Measurements from ENCODE around the gene C3orf18. TPM values are rescaled to one million over a fixed set of nuclear protein-coding genes. Genes with fewer than 3 reads are reported as not detected.

C3orf18 gene
- 1 to 10 TPM; 5.5 to 8.2 (median 6.9) TPM for polyA plus RNA-seq

DNA sequence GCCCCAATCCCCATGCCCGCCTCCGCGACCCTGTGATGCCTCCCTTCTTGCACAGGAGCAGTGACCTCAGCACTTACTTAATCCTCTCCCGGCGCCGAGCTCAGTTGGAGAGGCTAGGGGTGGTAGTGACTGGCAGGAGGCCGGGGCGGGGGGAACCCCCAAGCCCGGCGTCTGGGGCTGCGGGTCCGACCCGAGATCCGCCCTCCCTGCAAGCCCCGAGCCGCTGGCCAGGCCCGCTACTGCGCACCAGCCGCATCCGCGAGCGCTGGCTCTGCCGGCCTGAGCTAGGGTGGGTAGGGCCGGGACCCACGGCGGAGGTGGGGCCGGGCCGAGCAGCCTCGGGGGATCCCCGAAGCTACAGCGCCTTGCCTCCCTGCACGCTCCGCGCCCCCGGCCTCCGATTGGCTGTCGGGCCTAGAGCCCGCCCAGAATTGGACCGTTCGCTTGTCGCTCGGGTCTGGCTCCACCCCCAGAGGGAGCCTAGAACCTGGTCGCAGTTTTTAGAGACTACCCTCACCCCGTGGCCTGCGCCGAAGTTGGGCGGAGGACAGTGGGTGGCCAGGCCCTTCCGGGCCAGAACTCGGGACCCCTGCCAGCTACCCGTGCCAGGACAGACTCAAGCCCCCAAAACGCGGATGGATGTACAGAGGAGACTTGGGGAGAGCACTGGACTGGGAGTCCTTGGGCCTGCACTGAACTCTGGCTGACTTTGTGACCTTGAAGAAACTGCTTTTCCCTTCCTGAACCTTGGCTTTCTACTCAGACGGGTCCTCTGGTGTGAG lies at the start of gene C3orf18:
Gene C3orf18, minus strand, starts transcription at position 362 of the 782 bp plus-strand sequence. CDS start 2,048 bp downstream, outside the sequence.
- WGBS, 3 donors: 2% methylated on average over 49 to 53 of the region's 53 CpGs

DNA sequence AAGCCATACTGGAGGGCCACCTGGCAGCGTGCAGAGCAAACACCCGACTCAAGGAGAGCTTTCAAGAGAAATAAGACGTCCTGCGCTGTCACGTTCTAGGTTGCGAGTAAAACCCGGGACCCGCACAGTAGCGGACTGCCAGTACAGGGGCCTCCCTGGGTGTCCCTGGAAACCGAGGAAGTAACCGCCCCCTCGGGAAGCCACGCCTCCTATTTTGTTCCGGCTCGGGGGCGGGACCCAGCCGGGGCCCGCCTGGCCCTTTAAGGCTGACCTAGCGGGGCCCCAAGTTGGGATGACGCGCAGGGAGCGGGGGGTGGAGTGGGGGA lies 49.2 kb upstream of the C3orf18 start:
- H3K27ac ChIP-seq (ENCODE audit: low read depth, low read length): no peak overlapping the region
- WGBS, 3 donors: 0 to 1% (median 0%) methylated on average over 13 to 22 of the region's 22 CpGs

More for the DNA sequence above, at the start of gene C3orf18:
- no peak within 1 kb of the TSS for H3K27ac ChIP-seq (ENCODE audit: low read depth, low read length)

- no peak overlapping the region for H3K27ac ChIP-seq (ENCODE audit: low read depth, low read length)
- 1% methylated on average over 24 of the region's 24 CpGs for WGBS, 3 donors
Measured at GRCh38 chr3:50616003-50616769, 48.6 kb upstream of the C3orf18 start.

- 70 to 73% (median 71%) methylated on average over 1 of the region's 1 CpG for WGBS, 3 donors
Measured at GRCh38 chr3:50615190-50615589, 47.6 kb upstream of the C3orf18 start.

DNA sequence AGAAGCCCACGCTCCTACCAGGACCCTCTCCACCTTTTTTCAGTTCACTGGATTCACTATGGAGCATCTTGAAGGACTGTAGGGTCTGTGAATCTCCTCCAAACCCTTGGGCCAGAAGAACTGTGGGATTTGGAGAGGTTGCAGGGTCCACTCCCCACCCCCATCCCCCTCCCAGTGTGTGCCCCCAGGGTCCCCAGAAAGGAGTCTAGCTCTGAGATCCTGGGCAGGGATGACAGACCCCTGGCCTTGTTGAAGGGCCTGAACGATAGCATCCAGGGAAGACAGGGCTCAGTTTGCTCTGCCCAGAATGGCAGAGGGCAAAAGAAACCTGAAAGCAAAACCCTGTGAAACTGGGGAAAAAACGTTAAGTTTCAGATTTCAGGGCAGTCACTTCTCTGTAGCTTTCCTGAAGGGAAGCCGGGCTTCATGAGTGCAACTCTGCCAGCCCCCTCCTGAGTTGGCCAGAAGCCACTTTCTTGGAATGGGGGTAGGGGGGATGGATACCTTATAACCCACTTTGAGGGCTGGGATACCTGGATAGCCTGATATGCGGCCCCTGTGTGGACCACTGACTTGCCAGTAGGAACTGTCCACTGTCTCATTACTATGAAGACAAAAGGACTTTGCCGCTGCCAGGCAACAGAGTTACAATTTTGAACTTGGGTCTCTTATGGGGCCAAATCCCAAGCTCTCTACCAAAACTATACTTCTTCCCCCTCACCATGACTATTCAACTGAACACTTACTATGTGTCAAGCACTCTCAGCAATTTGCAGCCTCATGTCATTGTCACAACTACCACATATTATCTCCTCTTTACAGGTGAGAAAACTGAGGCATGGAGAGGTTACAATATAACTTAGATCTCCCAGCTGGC lies 45.7 kb upstream of the C3orf18 start:
- H3K27ac ChIP-seq (ENCODE audit: low read depth, low read length): no peak overlapping the region
- 58 to 62% (median 60%) methylated on average over 6 of the region's 6 CpGs for WGBS, 3 donors

More at GRCh38 chr3:50615190-50615589, 47.6 kb upstream of the C3orf18 start:
- no peak overlapping the region for H3K27ac ChIP-seq (ENCODE audit: low read depth, low read length)

- WGBS, 3 donors: 2 to 7% (median 5%) methylated on average over 29 of the region's 29 CpGs
- no peak overlapping the region for H3K27ac ChIP-seq (ENCODE audit: low read depth, low read length)
Measured at GRCh38 chr3:50612234-50612882, 44.8 kb upstream of the C3orf18 start.

GRCh38 chr3:50611464-50612233 lies 44.1 kb upstream of the C3orf18 start, which contains the start of gene CISH:
TSS of gene CISH (minus strand) at chr3:50611774. CDS start at chr3:50611650, 124 bp downstream.
- H3K27ac ChIP-seq (ENCODE audit: low read depth, low read length): no peak within 1 kb of the TSS
- 0 to 1% (median 1%) methylated on average over 61 to 74 of the region's 75 CpGs for WGBS, 3 donors

GRCh38 chr3:50610992-50611463 lies 43.5 kb upstream of the C3orf18 start:
- 5 to 8% (median 6%) methylated on average over 10 of the region's 10 CpGs for WGBS, 3 donors
- no peak overlapping the region for H3K27ac ChIP-seq (ENCODE audit: low read depth, low read length)

DNA sequence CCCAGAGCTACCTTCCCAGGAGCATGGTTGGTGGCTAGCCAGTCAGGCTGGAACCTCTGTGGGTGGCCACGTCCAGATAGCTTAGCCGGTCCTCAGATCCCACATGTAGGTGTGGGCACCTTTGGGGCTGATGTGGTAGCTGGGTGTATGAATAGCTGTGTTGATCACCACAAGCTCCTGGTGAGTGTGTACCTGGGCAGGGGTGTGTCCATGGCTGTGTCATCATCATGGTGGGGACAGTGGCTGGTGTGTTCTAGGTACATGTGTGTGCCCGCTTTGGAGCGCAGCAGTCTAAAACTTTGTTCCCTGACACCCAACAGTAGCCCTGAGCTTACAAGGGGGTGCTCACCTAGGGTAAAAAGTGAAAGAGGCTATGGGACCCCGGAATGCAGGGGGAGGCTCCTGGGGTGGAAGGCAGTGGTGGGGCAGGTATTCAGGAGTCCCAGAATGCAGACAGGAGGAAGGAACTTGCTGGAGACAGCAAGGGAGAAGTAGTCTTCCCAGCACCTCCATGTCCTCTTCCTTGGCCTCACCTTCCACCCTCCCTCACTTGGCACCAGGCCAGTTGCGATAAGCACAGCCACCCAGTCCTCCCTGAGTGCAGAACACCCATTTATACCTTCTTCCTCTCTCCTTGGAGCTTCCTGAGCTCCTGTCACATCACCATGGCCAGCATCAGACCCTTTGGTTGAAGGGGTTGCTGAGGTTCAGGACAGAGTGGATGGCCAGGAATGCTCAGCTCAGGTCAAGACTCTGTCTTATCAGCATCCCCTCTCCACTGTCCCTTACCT lies 42.8 kb upstream of the C3orf18 start:
- WGBS, 3 donors: 46 to 69% (median 62%) methylated on average over 6 of the region's 6 CpGs
- H3K27ac ChIP-seq (ENCODE audit: low read depth, low read length): no peak overlapping the region

DNA sequence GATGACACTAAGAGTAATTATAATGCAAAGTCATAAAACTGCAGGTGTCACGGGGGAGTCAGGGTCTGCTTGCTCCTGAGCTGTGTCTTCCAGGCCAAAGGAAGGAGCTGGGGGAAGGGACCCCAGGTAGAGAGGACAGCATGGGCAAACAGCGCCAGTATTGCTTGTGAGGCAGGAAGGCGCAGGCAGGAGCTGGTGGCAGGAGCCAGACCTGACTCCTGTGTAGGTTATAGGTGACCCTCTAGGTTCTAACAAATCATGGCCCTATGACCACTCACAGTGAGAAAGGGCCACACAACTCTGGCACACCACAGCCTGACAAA lies 42.2 kb upstream of the C3orf18 start:
- 76 to 88% (median 83%) methylated on average over 3 of the region's 3 CpGs for WGBS, 3 donors
- no peak overlapping the region for H3K27ac ChIP-seq (ENCODE audit: low read depth, low read length)

GRCh38 chr3:50609071-50609762 lies 41.7 kb upstream of the C3orf18 start:
- H3K27ac ChIP-seq (ENCODE audit: low read depth, low read length): no peak overlapping the region

GRCh38 chr3:50608278-50608677 lies 40.7 kb upstream of the C3orf18 start:
- no peak overlapping the region for H3K27ac ChIP-seq (ENCODE audit: low read depth, low read length)
- WGBS, 3 donors: 71 to 85% (median 84%) methylated on average over 7 of the region's 7 CpGs

More at GRCh38 chr3:50609071-50609762, 41.7 kb upstream of the C3orf18 start:
- WGBS, 3 donors: 65 to 82% (median 70%) methylated on average over 5 of the region's 5 CpGs

GRCh38 chr3:50607271-50608091 lies 39.9 kb upstream of the C3orf18 start:
- H3K27ac ChIP-seq (ENCODE audit: low read depth, low read length): no peak overlapping the region
- 80 to 86% (median 82%) methylated on average over 29 of the region's 29 CpGs for WGBS, 3 donors

GRCh38 chr3:50606596-50606995 lies 39.0 kb upstream of the C3orf18 start:
- no peak overlapping the region for H3K27ac ChIP-seq (ENCODE audit: low read depth, low read length)
- WGBS, 3 donors: 51 to 65% (median 57%) methylated on average over 6 of the region's 6 CpGs

DNA sequence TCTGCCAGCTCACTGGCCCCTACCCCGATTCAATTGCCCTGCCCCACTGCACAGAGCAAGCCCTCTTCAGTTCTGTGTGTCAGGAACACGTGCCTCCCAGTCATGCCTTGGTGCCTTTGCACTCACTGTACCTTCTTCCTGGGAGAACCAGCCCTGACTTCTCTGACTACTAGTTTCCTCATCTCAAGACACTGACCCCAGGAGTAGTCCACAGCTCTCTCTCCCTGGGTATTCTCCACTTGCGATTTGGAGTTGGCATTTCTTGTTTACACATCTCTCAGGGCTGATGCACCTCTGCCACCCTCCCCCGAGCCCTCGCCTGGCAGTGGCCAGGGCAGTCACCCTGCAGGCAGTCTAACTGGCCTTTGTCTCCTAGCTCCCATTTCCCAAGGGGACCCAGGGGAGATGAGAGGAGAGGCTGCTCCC lies 38.4 kb upstream of the C3orf18 start:
- WGBS, 3 donors: 38 to 69% (median 68%) methylated on average over 5 of the region's 5 CpGs
- H3K27ac ChIP-seq (ENCODE audit: low read depth, low read length): no peak overlapping the region
